Astrocyte (in vitro differentiated cells and primary cell): ENCODE results near the gene RPS2. TPM values are rescaled to one million over a fixed set of nuclear protein-coding genes. Genes with fewer than 3 reads are reported as not detected.

Experiments
- DNase-seq: peaks from one replicate; pipeline ENCODE4 v3.0.0-alpha.2; 2010; ENCODE audit warnings: low read depth
- FAIRE-seq: peaks from 2 replicates; lab custom pipeline; 2011; peaks lifted over from hg19 to GRCh38; lab: Jason Lieb, UNC
- H2AFZ ChIP-seq: 2 replicates; pipeline ENCODE4 v1.6.0; 2012; ENCODE audit warnings: low read depth, low read length, inconsistent platforms
- H3K27ac ChIP-seq: 2 replicates; pipeline ENCODE4 v1.5.1; 2011; ENCODE audit warnings: low read depth, low read length, inconsistent platforms
- H3K27me3 ChIP-seq: 2 replicates; pipeline ENCODE4 v1.6.0; 2011; ENCODE audit warnings: low read length, inconsistent platforms; ENCODE audit not compliant: insufficient read depth
- H3K36me3 ChIP-seq: 2 replicates; pipeline ENCODE4 v1.5.1; 2011; ENCODE audit warnings: low read length, inconsistent platforms; ENCODE audit not compliant: insufficient read depth
- H3K4me1 ChIP-seq: 2 replicates; pipeline ENCODE4 v1.5.1; 2011; ENCODE audit warnings: low read length, inconsistent platforms; ENCODE audit not compliant: insufficient read depth
- H3K4me2 ChIP-seq: 2 replicates; pipeline ENCODE4 v1.6.0; 2012; ENCODE audit warnings: low read length, inconsistent platforms
- H3K4me3 ChIP-seq: 2 replicates; pipeline ENCODE4 v1.5.1; 2011; ENCODE audit warnings: low read depth, mild to moderate bottlenecking, low read length, inconsistent platforms; ENCODE audit not compliant: insufficient read depth
- H3K79me2 ChIP-seq: 2 replicates; pipeline ENCODE4 v1.6.0; 2012; ENCODE audit warnings: mild to moderate bottlenecking, low read length, inconsistent platforms; ENCODE audit not compliant: insufficient read depth
- H3K9ac ChIP-seq: 2 replicates; pipeline ENCODE4 v1.6.0; 2012; ENCODE audit warnings: mild to moderate bottlenecking, low read length, inconsistent platforms
- H3K9me3 ChIP-seq: 2 replicates; pipeline ENCODE4 v1.5.1; 2012; ENCODE audit warnings: low read depth, mild to moderate bottlenecking, low read length, inconsistent platforms; ENCODE audit not compliant: insufficient read depth
- H4K20me1 ChIP-seq: 2 replicates; pipeline ENCODE4 v1.6.0; 2012; ENCODE audit warnings: low read length, inconsistent platforms; ENCODE audit not compliant: insufficient read depth
- H3K27ac Mint-ChIP-seq: one replicate; pipeline ENCODE4 v1.8.0; 2021; ENCODE audit warnings: mild to moderate bottlenecking, mixed read lengths; ENCODE audit not compliant: unreplicated experiment
- H3K27me3 Mint-ChIP-seq: one replicate; pipeline ENCODE4 v1.8.0; 2021; ENCODE audit warnings: low read depth, mixed read lengths; ENCODE audit not compliant: unreplicated experiment
- H3K36me3 Mint-ChIP-seq: one replicate; pipeline ENCODE4 v1.8.0; 2021; ENCODE audit warnings: low read depth, mixed read lengths; ENCODE audit not compliant: unreplicated experiment
- H3K4me1 Mint-ChIP-seq: one replicate; pipeline ENCODE4 v1.8.0; 2021; ENCODE audit warnings: low read depth, mixed read lengths; ENCODE audit not compliant: unreplicated experiment
- H3K4me3 Mint-ChIP-seq: one replicate; pipeline ENCODE4 v1.8.0; 2021; ENCODE audit warnings: mild to moderate bottlenecking, moderate library complexity, mixed read lengths; ENCODE audit not compliant: unreplicated experiment
- H3K9me3 Mint-ChIP-seq: one replicate; pipeline ENCODE4 v1.8.0; 2021; ENCODE audit warnings: mild to moderate bottlenecking, mixed read lengths; ENCODE audit not compliant: unreplicated experiment
- EZH2 ChIP-seq: IDR thresholded peaks from 2 replicates; pipeline ENCODE4 v1.6.1; 2012; ENCODE audit warnings: mild to moderate bottlenecking, low read length, inconsistent platforms; ENCODE audit not compliant: insufficient read depth
- total RNA-seq: library from RNA; stranded (reverse); gene quantifications from 2 replicates; pipeline ENCODE4 v1.2.1, GENCODE V29; 2021
- TF ChIP-seq, protein P1 (sequence below): IDR thresholded peaks from 2 replicates; pipeline ENCODE4 v1.5.1; 2011; ENCODE audit warnings: low read depth, mild to moderate bottlenecking, inconsistent platforms, low read length, moderate library complexity; ENCODE audit not compliant: insufficient read depth

RPS2 gene
- total RNA-seq, 1 donor from 2014 or later = 2,534 TPM

GRCh38 chr16:1917056-1917664, 47.5 kb downstream of the RPS2 start:
- H3K27me3 Mint-ChIP-seq = peaks cover 58% of the 10 kb centered on the region
- TF ChIP-seq EZH2 = peak; percentile 94
- TF ChIP-seq, protein P1, sequence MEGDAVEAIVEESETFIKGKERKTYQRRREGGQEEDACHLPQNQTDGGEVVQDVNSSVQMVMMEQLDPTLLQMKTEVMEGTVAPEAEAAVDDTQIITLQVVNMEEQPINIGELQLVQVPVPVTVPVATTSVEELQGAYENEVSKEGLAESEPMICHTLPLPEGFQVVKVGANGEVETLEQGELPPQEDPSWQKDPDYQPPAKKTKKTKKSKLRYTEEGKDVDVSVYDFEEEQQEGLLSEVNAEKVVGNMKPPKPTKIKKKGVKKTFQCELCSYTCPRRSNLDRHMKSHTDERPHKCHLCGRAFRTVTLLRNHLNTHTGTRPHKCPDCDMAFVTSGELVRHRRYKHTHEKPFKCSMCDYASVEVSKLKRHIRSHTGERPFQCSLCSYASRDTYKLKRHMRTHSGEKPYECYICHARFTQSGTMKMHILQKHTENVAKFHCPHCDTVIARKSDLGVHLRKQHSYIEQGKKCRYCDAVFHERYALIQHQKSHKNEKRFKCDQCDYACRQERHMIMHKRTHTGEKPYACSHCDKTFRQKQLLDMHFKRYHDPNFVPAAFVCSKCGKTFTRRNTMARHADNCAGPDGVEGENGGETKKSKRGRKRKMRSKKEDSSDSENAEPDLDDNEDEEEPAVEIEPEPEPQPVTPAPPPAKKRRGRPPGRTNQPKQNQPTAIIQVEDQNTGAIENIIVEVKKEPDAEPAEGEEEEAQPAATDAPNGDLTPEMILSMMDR = no peak
- H3K4me3 Mint-ChIP-seq = no peak overlapping the region
- Histone ChIP-seq H3K9ac (no peak overlapping the region), H3K9me3 (no peaks in the 10 kb centered on the region), H3K79me2 (no peaks in the 10 kb centered on the region), H3K4me3 (no peak overlapping the region), H3K27me3 (peaks cover 57% of the 10 kb centered on the region), H4K20me1 (no peaks in the 10 kb centered on the region), H3K27ac (no peak overlapping the region), H2AFZ (no peak overlapping the region), H3K4me1 (no peaks in the 10 kb centered on the region), H3K36me3 (no peaks in the 10 kb centered on the region), H3K4me2 (no peak overlapping the region)
- no peak overlapping the region for H3K27ac Mint-ChIP-seq
- H3K36me3 Mint-ChIP-seq = no peaks in the 10 kb centered on the region
- FAIRE-seq = no peak
- DNase-seq = no peak
- H3K4me1 Mint-ChIP-seq = peaks cover 2% of the 10 kb centered on the region
- H3K9me3 Mint-ChIP-seq = no peaks in the 10 kb centered on the region

GRCh38 chr16:1916640-1916990, 48.0 kb downstream of the RPS2 start:
- Histone ChIP-seq H3K27ac (no peak overlapping the region), H3K9ac (no peak overlapping the region), H3K4me2 (no peak overlapping the region), H3K4me1 (no peaks in the 10 kb centered on the region), H3K9me3 (no peaks in the 10 kb centered on the region), H3K4me3 (no peak overlapping the region), H3K27me3 (peaks cover 57% of the 10 kb centered on the region), H3K36me3 (no peaks in the 10 kb centered on the region), H2AFZ (no peak overlapping the region), H4K20me1 (no peaks in the 10 kb centered on the region), H3K79me2 (no peaks in the 10 kb centered on the region)
- H3K9me3 Mint-ChIP-seq = no peaks in the 10 kb centered on the region
- H3K36me3 Mint-ChIP-seq = no peaks in the 10 kb centered on the region
- DNase-seq (no peak), FAIRE-seq (no peak)
- no peak overlapping the region for H3K27ac Mint-ChIP-seq
- H3K4me1 Mint-ChIP-seq = peaks cover 2% of the 10 kb centered on the region
- peaks cover 57% of the 10 kb centered on the region for H3K27me3 Mint-ChIP-seq
- H3K4me3 Mint-ChIP-seq = no peak overlapping the region
- TF ChIP-seq, protein P1 = no peak
- no peak for TF ChIP-seq EZH2
